B cell (primary cell): ENCODE data around the gene NINL. TPM values are rescaled to one million over a fixed set of nuclear protein-coding genes. Genes with fewer than 3 reads are reported as not detected.

Source experiments
- ATAC-seq: fragments of 200-7000 bp; cut with Tn5 transposase; one replicate; pipeline ENCODE4 v1.10.0; 2021; ENCODE audit warnings: low read depth, mild to moderate bottlenecking, moderate number of reproducible peaks, moderate library complexity
- CTCF ChIA-PET: fragments of 350-600 bp; sonication (Branson Sonifier 250); formaldehyde crosslinking; loops from one replicate; lab custom pipeline; 2021; ENCODE audit warnings: antibody characterized with exemption, inconsistent platforms; lab: Charles Lee
- POLR2A ChIA-PET: fragments of 350-600 bp; sonication (Branson Sonifier 250); formaldehyde crosslinking; loops from one replicate; lab custom pipeline; 2021; ENCODE audit warnings: antibody characterized with exemption; lab: Charles Lee
- DNase-seq: peaks from one replicate; pipeline ENCODE4 v3.0.0; 2013
- H2AFZ ChIP-seq: 2 replicates; pipeline ENCODE4 v1.6.1; 2012; ENCODE audit warnings: mild to moderate bottlenecking, low read depth, low read length; ENCODE audit not compliant: insufficient read depth, poor library complexity, severe bottlenecking
- H3K27ac ChIP-seq, 2 donors: 1 replicate in 1 of 2; 2 replicates in 1 of 2; pipeline ENCODE4 v1.5.1; 2012 to 2013; ENCODE audit warnings: low read length in 2 of 2, mild to moderate bottlenecking in 2 of 2, moderate library complexity in 1 of 2
- H3K27me3 ChIP-seq, 4 experiments: fragments of 200-600 bp in 1 of 4; sonication (generic) in 1 of 4; replicated peaks in 1 of 4; 1 replicate in 2 of 4; 2 replicates in 2 of 4; pipeline versions ENCODE4 v1.6.1 to v1.7.0; 2013 to 2016; ENCODE audit warnings: low read length in 3 of 4, mild to moderate bottlenecking in 2 of 4, mixed read lengths in 1 of 4, moderate library complexity in 1 of 4; ENCODE audit not compliant: insufficient read depth in 4 of 4, control insufficient read depth in 3 of 4; ENCODE audit errors: control extremely low read depth in 1 of 4
- H3K36me3 ChIP-seq, 2 experiments: replicated peaks in 1 of 2; 1 replicate in 1 of 2; 2 replicates in 1 of 2; pipeline versions ENCODE4 v1.6.1 to v1.7.1; 2013; ENCODE audit warnings: low read length in 1 of 2; ENCODE audit not compliant: insufficient read depth in 2 of 2, control insufficient read depth in 1 of 2; ENCODE audit errors: control extremely low read depth in 1 of 2, extremely low read depth in 1 of 2
- H3K4me1 ChIP-seq, 2 donors: fragments of 200-600 bp in 1 of 2; sonication (generic) in 1 of 2; 1 replicate in 1 of 2; 2 replicates in 1 of 2; pipeline versions ENCODE4 v1.5.1 to v1.6.1; 2013 to 2017; ENCODE audit warnings: low read length in 2 of 2; ENCODE audit not compliant: control insufficient read depth in 2 of 2, insufficient read depth in 2 of 2
- H3K4me2 ChIP-seq: replicated peaks from 2 replicates; pipeline ENCODE3; 2012; ENCODE audit warnings: mild to moderate bottlenecking, low read depth, low read length; ENCODE audit not compliant: poor library complexity, severe bottlenecking
- H3K4me3 ChIP-seq, 5 experiments: fragments of 200-600 bp in 1 of 5; sonication (generic) in 1 of 5; 1 replicate in 3 of 5; 2 replicates in 2 of 5; pipeline versions ENCODE4 v1.5.1 to v1.7.0; 2011 to 2016; ENCODE audit warnings: low read length in 4 of 5, mild to moderate bottlenecking in 4 of 5, low read depth in 2 of 5, control low read depth in 1 of 5, moderate library complexity in 1 of 5; ENCODE audit not compliant: insufficient read depth in 1 of 5; ENCODE audit errors: control extremely low read depth in 1 of 5, extremely low read depth in 1 of 5
- H3K79me2 ChIP-seq: fragments of 200-600 bp; sonication (generic); one replicate; pipeline ENCODE4 v1.6.0; 2016; ENCODE audit warnings: low read length; ENCODE audit not compliant: control insufficient read depth, insufficient read depth
- H3K9ac ChIP-seq: fragments of 200-600 bp; sonication (generic); 2 replicates; pipeline ENCODE4 v1.6.1; 2017; ENCODE audit warnings: mild to moderate bottlenecking, low read length, moderate library complexity
- H3K9me3 ChIP-seq, 3 donors: one replicate each; pipeline versions ENCODE4 v1.6.1 to v1.7.1; 2013; ENCODE audit warnings: low read length in 2 of 3; ENCODE audit not compliant: control insufficient read depth in 2 of 3, insufficient read depth in 1 of 3; ENCODE audit errors: control extremely low read depth in 1 of 3
- H4K20me1 ChIP-seq: 2 replicates; pipeline ENCODE4 v1.6.0; 2012; ENCODE audit warnings: mild to moderate bottlenecking, low read length; ENCODE audit not compliant: insufficient read depth, control insufficient read depth, poor library complexity, severe bottlenecking
- H3K27ac Mint-ChIP-seq: one replicate; pipeline ENCODE4 v1.8.0; 2021; ENCODE audit warnings: mixed read lengths
- H3K27me3 Mint-ChIP-seq: one replicate; pipeline ENCODE4 v1.8.0; 2021; ENCODE audit warnings: mixed read lengths
- H3K4me1 Mint-ChIP-seq: one replicate; pipeline ENCODE4 v1.8.0; 2021; ENCODE audit warnings: mixed read lengths
- H3K4me3 Mint-ChIP-seq: one replicate; pipeline ENCODE4 v1.8.0; 2021; ENCODE audit warnings: mixed read lengths
- H3K9me3 Mint-ChIP-seq: one replicate; pipeline ENCODE4 v1.8.0; 2022; ENCODE audit warnings: mixed read lengths; ENCODE audit not compliant: insufficient read depth
- EZH2 ChIP-seq: IDR thresholded peaks from 2 replicates; pipeline ENCODE4 v1.6.1; 2012; ENCODE audit warnings: borderline replicate concordance, low read depth, mild to moderate bottlenecking, moderate library complexity, low read length; ENCODE audit not compliant: insufficient read depth, poor library complexity, severe bottlenecking
- WGBS: methylation state at CpG from one replicate; pipeline ENCODE4 v1.1.5; 2013; ENCODE audit warnings: missing lambda C conversion rate; ENCODE audit not compliant: insufficient coverage; 5-methylcytosine and 5-hydroxymethylcytosine counted together
- intact Hi-C: fragments of 100-400 bp; cut with micrococcal nuclease; formaldehyde crosslinking; loops from one replicate; pipeline ENCODE4 v1.10.0; 2022
- polyA plus RNA-seq: library from polyadenylated mRNA; depleted of rRNA; stranded (reverse); fragments of >200 nt; gene quantifications from 2 replicates; pipeline ENCODE4 v1.2.3, GENCODE V29; 2012
- total RNA-seq, 2 donors: library from RNA; stranded (reverse); fragments of 120-200 nt in 1 of 2; gene quantifications; 1 replicate in 1 of 2; 2 replicates in 1 of 2; pipeline versions ENCODE4 v1.2.3 to v1.2.4, GENCODE V29; 2013 to 2022
- TF ChIP-seq, protein P1 (sequence below): fragments of 200-600 bp; IDR thresholded peaks from one replicate; pipeline ENCODE4 v1.8.0; 2022; ENCODE audit warnings: antibody characterized with exemption, mild to moderate bottlenecking

The NINL gene
- total and polyA plus RNA-seq, 2 donors (not counting 1 experiment from before 2014, with no cell fraction given), result 1.8 to 5.5 TPM

DNA sequence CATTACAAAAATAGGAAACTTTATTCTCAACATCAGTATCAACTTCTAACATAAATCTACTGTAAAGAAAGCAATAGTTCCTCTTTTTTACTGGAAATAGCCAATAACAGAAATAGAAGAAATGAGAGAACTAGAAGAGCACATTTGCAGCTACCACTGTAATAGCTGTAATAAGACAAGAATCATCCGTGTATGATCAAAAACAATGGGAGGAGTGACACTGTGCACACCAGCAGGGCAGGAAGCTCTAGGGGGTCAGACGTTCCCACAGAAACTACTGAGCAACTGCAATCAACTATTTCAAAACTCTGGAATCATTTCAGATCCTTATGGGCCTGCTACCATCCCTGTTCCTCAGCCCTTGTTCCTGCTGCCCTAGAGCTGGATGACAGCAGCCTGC lies 43.7 kb downstream of the NINL start:
- no peaks in the 10 kb centered on the region for H3K27me3 ChIP-seq
- H3K9me3 ChIP-seq, result no peaks in the 10 kb centered on the region
- Mint-ChIP-seq H3K27ac (no peak overlapping the region), H3K9me3 (no peaks in the 10 kb centered on the region), H3K4me3 (no peak overlapping the region), H3K27me3 (no peaks in the 10 kb centered on the region), H3K4me1 (peaks cover 11% of the 10 kb centered on the region)
- H3K36me3 ChIP-seq, result no peaks in the 10 kb centered on the region
- H4K20me1 ChIP-seq, result no peaks in the 10 kb centered on the region
- CTCF ChIA-PET, result interaction anchor here (1.3 kb wide), 1 partner anchor 9 kb away, joined by 3 read pairs; no protein-coding TSS in a partner anchor
- WGBS, result 20% methylated on average over 2 of the region's 2 CpGs
- H2AFZ ChIP-seq, result no peak overlapping the region
- intact Hi-C loops, result no loop called here
- no peak overlapping the region for H3K4me2 ChIP-seq
- peaks cover 4% of the 10 kb centered on the region in 2 donors for H3K4me1 ChIP-seq
- H3K79me2 ChIP-seq, result no peaks in the 10 kb centered on the region
- ATAC-seq (no peak), DNase-seq (no peak)
- POLR2A ChIA-PET, result no interaction called here
- no peak overlapping the region for H3K9ac ChIP-seq
- no peak overlapping the region for H3K27ac ChIP-seq
- TF ChIP-seq, protein P1, sequence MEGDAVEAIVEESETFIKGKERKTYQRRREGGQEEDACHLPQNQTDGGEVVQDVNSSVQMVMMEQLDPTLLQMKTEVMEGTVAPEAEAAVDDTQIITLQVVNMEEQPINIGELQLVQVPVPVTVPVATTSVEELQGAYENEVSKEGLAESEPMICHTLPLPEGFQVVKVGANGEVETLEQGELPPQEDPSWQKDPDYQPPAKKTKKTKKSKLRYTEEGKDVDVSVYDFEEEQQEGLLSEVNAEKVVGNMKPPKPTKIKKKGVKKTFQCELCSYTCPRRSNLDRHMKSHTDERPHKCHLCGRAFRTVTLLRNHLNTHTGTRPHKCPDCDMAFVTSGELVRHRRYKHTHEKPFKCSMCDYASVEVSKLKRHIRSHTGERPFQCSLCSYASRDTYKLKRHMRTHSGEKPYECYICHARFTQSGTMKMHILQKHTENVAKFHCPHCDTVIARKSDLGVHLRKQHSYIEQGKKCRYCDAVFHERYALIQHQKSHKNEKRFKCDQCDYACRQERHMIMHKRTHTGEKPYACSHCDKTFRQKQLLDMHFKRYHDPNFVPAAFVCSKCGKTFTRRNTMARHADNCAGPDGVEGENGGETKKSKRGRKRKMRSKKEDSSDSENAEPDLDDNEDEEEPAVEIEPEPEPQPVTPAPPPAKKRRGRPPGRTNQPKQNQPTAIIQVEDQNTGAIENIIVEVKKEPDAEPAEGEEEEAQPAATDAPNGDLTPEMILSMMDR, result no peak
- no peak for TF ChIP-seq EZH2
- H3K4me3 ChIP-seq, result no peak overlapping the region

DNA sequence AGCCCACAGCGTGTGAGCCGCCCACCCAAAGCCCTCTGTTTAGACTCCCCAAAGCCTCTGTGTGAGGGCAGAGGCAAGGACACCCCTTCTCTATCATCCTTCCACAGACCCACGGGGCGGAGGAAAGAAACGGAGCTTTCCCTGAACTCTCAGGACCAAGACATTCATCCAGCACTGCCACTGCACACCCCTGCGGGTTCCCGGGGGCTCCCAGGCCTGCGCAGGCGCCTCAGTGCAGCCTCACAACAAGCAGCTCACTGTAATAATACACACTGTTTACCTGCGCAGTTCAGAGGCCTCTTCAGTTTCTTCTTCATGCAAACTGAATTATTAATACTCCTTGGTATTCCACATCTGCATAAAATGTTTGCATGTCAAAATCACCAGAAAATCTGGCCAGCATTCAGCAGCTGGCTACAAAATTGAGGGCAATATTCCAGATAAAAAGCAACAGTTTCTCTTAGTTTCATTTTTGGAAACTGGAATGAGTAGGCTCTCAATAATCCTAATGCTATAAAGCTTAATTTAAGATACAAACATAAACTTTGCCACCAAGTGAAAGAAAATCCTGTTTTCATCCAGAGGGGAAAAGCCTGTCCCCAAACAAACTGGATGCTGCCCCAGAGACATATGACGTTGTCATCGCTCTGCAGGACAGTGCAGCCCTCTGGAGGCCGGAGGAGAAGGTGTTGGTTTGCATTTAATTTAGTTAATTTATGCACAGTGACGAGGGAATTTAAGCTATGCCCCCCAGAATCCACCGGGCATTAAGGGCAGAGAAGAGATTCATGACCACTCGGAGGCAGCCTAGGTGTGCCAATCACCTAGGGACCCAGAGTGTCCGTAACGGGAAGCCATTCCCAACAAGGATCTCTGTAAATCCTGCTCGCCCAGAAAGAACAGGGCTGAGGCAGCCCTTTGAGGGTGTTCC lies 45.3 kb downstream of the NINL start:
- ATAC-seq, result peak; percentile 62
- TF ChIP-seq EZH2, result no peak
- TF ChIP-seq, protein P1, result no peak
- intact Hi-C loops, result no loop called here
- POLR2A ChIA-PET, result no interaction called here
- Histone ChIP-seq H3K9ac (peak overlapping the region; percentile 25), H3K9me3 (no peaks in the 10 kb centered on the region), H3K36me3 (no peaks in the 10 kb centered on the region), H3K27me3 (no peaks in the 10 kb centered on the region), H3K4me2 (peak overlapping the region; percentile 38), H3K27ac (no peak overlapping the region), H2AFZ (no peak overlapping the region), H3K79me2 (no peaks in the 10 kb centered on the region), H4K20me1 (no peaks in the 10 kb centered on the region), H3K4me3 (peak overlapping the region in 2 of 5 experiments; percentile 29 to 38), H3K4me1 (peaks cover 4% of the 10 kb centered on the region in 2 donors)
- CTCF ChIA-PET, result interaction anchor here (0.9 kb wide), 1 partner anchor 47 kb away, joined by 3 read pairs; no protein-coding TSS in a partner anchor
- no peaks in the 10 kb centered on the region for H3K27me3 Mint-ChIP-seq
- no peak for DNase-seq
- H3K27ac Mint-ChIP-seq, result peak overlapping the region; percentile 20
- peaks cover 11% of the 10 kb centered on the region for H3K4me1 Mint-ChIP-seq
- no peaks in the 10 kb centered on the region for H3K9me3 Mint-ChIP-seq
- peak overlapping the region; percentile 80 for H3K4me3 Mint-ChIP-seq
- 77% methylated on average over 18 of the region's 19 CpGs for WGBS
